ENCODE measurements around the gene KCNH6. TPM values are rescaled to one million over a fixed set of nuclear protein-coding genes. Genes with fewer than 3 reads are reported as not detected.

Gene KCNH6
- total RNA-seq, 3 donors from 2014 or later (not counting 1 experiment from before 2014, with no cell fraction given), result not detected

DNA sequence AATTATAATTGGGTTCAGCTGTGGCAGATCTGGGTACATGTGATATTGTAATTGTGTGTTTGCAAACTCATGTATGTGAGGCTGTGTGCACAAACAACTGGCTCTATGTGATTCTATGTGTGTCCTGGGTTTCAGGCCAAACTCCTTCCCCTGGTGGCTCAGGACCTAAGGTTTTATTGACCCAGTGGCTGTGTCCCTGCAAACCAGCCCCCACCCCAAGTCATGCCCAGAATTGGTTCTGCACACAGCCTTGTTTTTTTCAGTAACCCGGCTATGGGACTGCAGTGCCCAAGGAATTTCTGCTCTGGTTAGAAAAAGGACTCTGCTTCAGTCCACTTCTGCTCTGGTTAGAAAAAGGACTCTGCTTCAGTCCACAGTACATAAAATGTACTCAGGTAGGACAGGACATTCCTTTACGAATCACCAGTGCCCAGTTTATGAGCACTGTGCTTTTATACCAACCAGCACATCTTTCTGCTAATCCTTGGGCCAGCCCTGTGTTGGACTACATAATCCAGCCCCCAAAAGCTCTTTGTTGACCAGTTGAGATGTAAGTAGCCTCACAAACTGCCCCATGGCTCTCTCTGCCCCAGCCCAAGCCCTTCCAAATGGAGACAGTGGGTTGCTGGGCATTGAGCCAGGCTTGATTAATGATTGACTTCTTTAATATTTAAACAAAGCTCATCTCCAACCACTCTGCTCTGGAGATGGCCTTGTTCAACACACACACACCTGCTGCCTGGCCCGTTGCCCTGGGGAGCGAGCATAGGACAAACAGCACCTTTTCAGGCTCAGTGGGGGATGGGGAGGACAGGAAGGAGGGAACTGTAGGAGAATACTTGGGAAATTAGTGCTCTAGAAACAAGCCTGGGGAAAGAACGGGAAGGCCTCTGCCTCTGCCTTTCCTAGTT is 2.9 kb upstream of the KCNH6 start:
- no peak overlapping the region for H3K4me3 ChIP-seq (ENCODE audit: low read length)
- no peak overlapping the region for H3K27ac Mint-ChIP-seq
- no peaks in the 10 kb centered on the region for H3K9me3 ChIP-seq (ENCODE audit: control insufficient read depth, insufficient read depth, low read length)
- H3K4me3 Mint-ChIP-seq, result no peak overlapping the region
- TF ChIP-seq, protein P1, sequence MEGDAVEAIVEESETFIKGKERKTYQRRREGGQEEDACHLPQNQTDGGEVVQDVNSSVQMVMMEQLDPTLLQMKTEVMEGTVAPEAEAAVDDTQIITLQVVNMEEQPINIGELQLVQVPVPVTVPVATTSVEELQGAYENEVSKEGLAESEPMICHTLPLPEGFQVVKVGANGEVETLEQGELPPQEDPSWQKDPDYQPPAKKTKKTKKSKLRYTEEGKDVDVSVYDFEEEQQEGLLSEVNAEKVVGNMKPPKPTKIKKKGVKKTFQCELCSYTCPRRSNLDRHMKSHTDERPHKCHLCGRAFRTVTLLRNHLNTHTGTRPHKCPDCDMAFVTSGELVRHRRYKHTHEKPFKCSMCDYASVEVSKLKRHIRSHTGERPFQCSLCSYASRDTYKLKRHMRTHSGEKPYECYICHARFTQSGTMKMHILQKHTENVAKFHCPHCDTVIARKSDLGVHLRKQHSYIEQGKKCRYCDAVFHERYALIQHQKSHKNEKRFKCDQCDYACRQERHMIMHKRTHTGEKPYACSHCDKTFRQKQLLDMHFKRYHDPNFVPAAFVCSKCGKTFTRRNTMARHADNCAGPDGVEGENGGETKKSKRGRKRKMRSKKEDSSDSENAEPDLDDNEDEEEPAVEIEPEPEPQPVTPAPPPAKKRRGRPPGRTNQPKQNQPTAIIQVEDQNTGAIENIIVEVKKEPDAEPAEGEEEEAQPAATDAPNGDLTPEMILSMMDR (IDR thresholded peaks at IDR 0.05), result no peak
- intact Hi-C loops (cut with micrococcal nuclease), result no loop called here
- ATAC-seq (no peak), DNase-seq (no peak)
- 57% methylated on average over 5 of the region's 5 CpGs for WGBS (ENCODE audit: insufficient coverage)
- H3K27me3 Mint-ChIP-seq (ENCODE audit: low read depth in 2 of 2), result peaks cover 19 to 22% of the 10 kb centered on the region in 2 donors
- H3K27me3 ChIP-seq (ENCODE audit: control insufficient read depth, insufficient read depth, low read length), result peaks cover 2% of the 10 kb centered on the region
- H3K27ac ChIP-seq (ENCODE audit: low read length), result no peak overlapping the region
- H3K36me3 Mint-ChIP-seq, result no peaks in the 10 kb centered on the region
- H3K4me1 Mint-ChIP-seq, result peaks cover 0 to 11% of the 10 kb centered on the region in 2 donors
- no peaks in the 10 kb centered on the region for H3K36me3 ChIP-seq (ENCODE audit: control insufficient read depth, insufficient read depth, low read length)
- peaks cover 7% of the 10 kb centered on the region for H3K4me1 ChIP-seq (ENCODE audit: control insufficient read depth, insufficient read depth, low read length)
- H3K9me3 Mint-ChIP-seq, result no peaks in the 10 kb centered on the region

- Histone ChIP-seq H3K9me3 (ENCODE audit: control insufficient read depth, insufficient read depth, low read length) (no peaks in the 10 kb centered on the region), H3K4me1 (ENCODE audit: control insufficient read depth, insufficient read depth, low read length) (peaks cover 7% of the 10 kb centered on the region), H3K27me3 (ENCODE audit: control insufficient read depth, insufficient read depth, low read length) (peaks cover 2% of the 10 kb centered on the region), H3K4me3 (ENCODE audit: low read length) (no peak overlapping the region), H3K27ac (ENCODE audit: low read length) (no peak overlapping the region), H3K36me3 (ENCODE audit: control insufficient read depth, insufficient read depth, low read length) (no peaks in the 10 kb centered on the region)
- Mint-ChIP-seq H3K4me3 (no peak overlapping the region), H3K36me3 (no peaks in the 10 kb centered on the region), H3K4me1 (peaks cover 0 to 11% of the 10 kb centered on the region in 2 donors), H3K27me3 (ENCODE audit: low read depth in 2 of 2) (peaks cover 20 to 30% of the 10 kb centered on the region in 2 donors), H3K27ac (no peak overlapping the region), H3K9me3 (no peaks in the 10 kb centered on the region)
- DNase-seq (no peak), ATAC-seq (no peak)
- TF ChIP-seq, protein P1 (IDR thresholded peaks at IDR 0.05), result no peak
- 92% methylated on average over 14 of the region's 14 CpGs for WGBS (ENCODE audit: insufficient coverage)
- intact Hi-C loops (cut with micrococcal nuclease), result no loop called here
These were observed 893 bp downstream of the KCNH6 start for GRCh38 chr17:63524051-63524450.

DNA sequence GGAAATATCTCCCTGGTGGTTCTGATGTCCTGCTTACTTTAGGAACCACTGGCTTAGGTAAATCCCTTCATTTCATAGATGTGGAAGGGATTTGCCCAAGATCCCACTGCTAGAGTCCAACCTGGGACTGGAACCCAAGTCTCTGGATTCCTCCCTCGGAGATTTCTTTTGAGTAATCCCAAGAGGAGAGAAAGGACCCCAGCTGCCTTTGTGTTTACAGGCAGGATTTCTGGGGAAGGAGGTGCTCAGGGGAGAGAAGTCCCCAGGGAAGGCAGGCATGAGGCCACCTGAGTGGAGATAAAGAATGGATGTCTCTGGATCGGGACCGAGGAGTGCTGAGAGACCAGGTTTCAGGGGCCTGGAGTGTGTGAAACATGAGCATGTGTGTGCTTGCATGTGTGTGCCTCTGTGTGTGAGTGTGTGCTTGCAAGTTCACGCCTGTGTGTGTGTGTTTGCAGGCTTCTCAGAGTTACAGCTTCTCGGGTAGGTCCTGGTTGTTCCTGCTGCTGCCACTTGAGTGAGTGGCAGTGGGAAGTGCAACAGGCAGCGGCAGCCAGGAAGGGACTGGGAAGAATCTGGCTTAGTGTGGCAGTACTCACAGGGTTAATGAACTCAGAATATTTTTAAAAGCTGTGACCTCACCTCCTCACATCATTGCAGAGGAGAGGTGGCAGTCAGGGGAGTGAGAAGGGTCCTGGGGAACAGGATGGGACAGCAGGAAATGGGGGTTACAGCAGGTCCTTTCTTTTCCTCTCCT is 2.2 kb downstream of the KCNH6 start:
- no peaks in the 10 kb centered on the region for H3K36me3 Mint-ChIP-seq
- peaks cover 2% of the 10 kb centered on the region for H3K27me3 ChIP-seq (ENCODE audit: control insufficient read depth, insufficient read depth, low read length)
- H3K4me1 ChIP-seq (ENCODE audit: control insufficient read depth, insufficient read depth, low read length), result peaks cover 7% of the 10 kb centered on the region
- peaks cover 0 to 11% of the 10 kb centered on the region in 2 donors for H3K4me1 Mint-ChIP-seq
- no peaks in the 10 kb centered on the region for H3K9me3 Mint-ChIP-seq
- TF ChIP-seq, protein P1 (IDR thresholded peaks at IDR 0.05), result no peak
- intact Hi-C loops (cut with micrococcal nuclease), result no loop called here
- 79% methylated on average over 6 of the region's 6 CpGs for WGBS (ENCODE audit: insufficient coverage)
- DNase-seq, result no peak
- H3K27ac ChIP-seq (ENCODE audit: low read length), result no peak overlapping the region
- H3K4me3 ChIP-seq (ENCODE audit: low read length), result no peak overlapping the region
- no peak for ATAC-seq
- H3K9me3 ChIP-seq (ENCODE audit: control insufficient read depth, insufficient read depth, low read length), result no peaks in the 10 kb centered on the region
- no peak overlapping the region for H3K4me3 Mint-ChIP-seq
- peaks cover 20 to 30% of the 10 kb centered on the region in 2 donors for H3K27me3 Mint-ChIP-seq (ENCODE audit: low read depth in 2 of 2)
- H3K27ac Mint-ChIP-seq, result no peak overlapping the region
- no peaks in the 10 kb centered on the region for H3K36me3 ChIP-seq (ENCODE audit: control insufficient read depth, insufficient read depth, low read length)
